Measurements from ENCODE around the gene MLYCD. TPM values are rescaled to one million over a fixed set of nuclear protein-coding genes. Genes with fewer than 3 reads are reported as not detected.

Gene MLYCD
- total RNA-seq, 1 experiment from 2014 or later: 1.1 TPM

- DNase-seq (ENCODE audit: low read depth): no peak
These were observed 56.6 kb downstream of the MLYCD start for GRCh38 chr16:83955218-83956130.

GRCh38 chr16:83956336-83957289 is 57.7 kb downstream of the MLYCD start:
- DNase-seq (ENCODE audit: low read depth): peak; percentile 68

- DNase-seq (ENCODE audit: low read depth): no peak
These were observed 58.5 kb downstream of the MLYCD start for GRCh38 chr16:83957296-83957855.

- DNase-seq (ENCODE audit: low read depth): no peak
These were observed 59.4 kb downstream of the MLYCD start for GRCh38 chr16:83958137-83958845.

GRCh38 chr16:83958846-83959565 is 60.1 kb downstream of the MLYCD start:
- DNase-seq (ENCODE audit: low read depth): no peak

- no peak for DNase-seq (ENCODE audit: low read depth)
These were observed 60.9 kb downstream of the MLYCD start for GRCh38 chr16:83959656-83960434.

GRCh38 chr16:83960521-83961249 is 61.8 kb downstream of the MLYCD start:
- DNase-seq (ENCODE audit: low read depth): no peak

- DNase-seq (ENCODE audit: low read depth): no peak
These were observed 62.7 kb downstream of the MLYCD start for GRCh38 chr16:83961591-83961990.

- no peak for DNase-seq (ENCODE audit: low read depth)
These were observed 64.6 kb downstream of the MLYCD start for GRCh38 chr16:83963277-83964119.

- no peak for DNase-seq (ENCODE audit: low read depth)
These were observed 65.9 kb downstream of the MLYCD start for GRCh38 chr16:83964684-83965443.

- no peak for DNase-seq (ENCODE audit: low read depth)
These were observed 66.7 kb downstream of the MLYCD start for GRCh38 chr16:83965444-83966152.

GRCh38 chr16:83966153-83966696 is 67.3 kb downstream of the MLYCD start:
- no peak for DNase-seq (ENCODE audit: low read depth)

- no peak for DNase-seq (ENCODE audit: low read depth)
These were observed 68.2 kb downstream of the MLYCD start for GRCh38 chr16:83967091-83967490.

- DNase-seq (ENCODE audit: low read depth): no peak
These were observed 69.0 kb downstream of the MLYCD start, which contains the start of gene NECAB2 for GRCh38 chr16:83967838-83968305. NECAB2 (plus strand) TSS chr16:83968244; CDS start chr16:83968649, 405 bp downstream.

GRCh38 chr16:83968306-83968851 is 69.5 kb downstream of the MLYCD start:
- no peak for DNase-seq (ENCODE audit: low read depth)

Measured in RPMI7951 (cell line).